OCI-LY7 (cell line): Measurements from ENCODE around the gene ARRDC5. TPM values are rescaled to one million over a fixed set of nuclear protein-coding genes. Genes with fewer than 3 reads are reported as not detected.
"Not testable (repeated sequence)": the region's sequence is repeated elsewhere in the genome, so short reads cannot be mapped to it uniquely, and the experiment has no call there.

ENCODE experiments used
- Bru-seq: library from RNA; stranded (reverse); fragments of 400-500 nt; gene quantifications from one replicate; lab custom pipeline; 2021; lab: Mats Ljungman, UMichigan
- BruChase-seq, 2 experiments: library from RNA; stranded (reverse); fragments of 400-500 nt; gene quantifications; one replicate each; lab custom pipeline; 2021; lab: Mats Ljungman, UMichigan
- BruUV-seq: library from RNA; stranded (reverse); fragments of 400-500 nt; replicated peaks from 2 replicates; lab custom pipeline; 2021; lab: Mats Ljungman, UMichigan
- CTCF ChIA-PET: fragments of 300-600 bp; sonication (Branson Sonifier 250); formaldehyde crosslinking; loops from one replicate; lab custom pipeline; 2022; ENCODE audit warnings: antibody characterized with exemption; ENCODE audit not compliant: unreplicated experiment; lab: Charles Lee
- POLR2A ChIA-PET: fragments of 300-600 bp; sonication (Branson Sonifier 250); formaldehyde crosslinking; loops from one replicate; lab custom pipeline; 2022; ENCODE audit warnings: antibody characterized with exemption; lab: Charles Lee
- DNase-seq: peaks from one replicate; pipeline ENCODE4 v3.0.0-alpha.2; 2015; ENCODE audit warnings: low spot score
- H2AFZ ChIP-seq: fragments of 200-600 bp; sonication (generic), shearing (Covaris generic); 2 replicates; pipeline ENCODE4 v1.6.1; 2014; ENCODE audit warnings: mild to moderate bottlenecking, antibody characterized with exemption, low read length, moderate library complexity
- H3K27ac ChIP-seq: fragments of 200-600 bp; sonication (generic); 2 replicates; pipeline ENCODE4 v1.5.1; 2014; ENCODE audit warnings: mixed run types, low read depth, mild to moderate bottlenecking, moderate library complexity, low read length, inconsistent platforms; ENCODE audit not compliant: poor library complexity, severe bottlenecking
- H3K36me3 ChIP-seq: fragments of 200-600 bp; sonication (generic); 2 replicates; pipeline ENCODE4 v1.6.1; 2014; ENCODE audit warnings: mild to moderate bottlenecking, antibody characterized with exemption, low read length, moderate library complexity, mixed read lengths; ENCODE audit not compliant: insufficient read depth
- H3K4me1 ChIP-seq: fragments of 200-600 bp; sonication (generic); 2 replicates; pipeline ENCODE4 v1.5.1; 2014; ENCODE audit warnings: mild to moderate bottlenecking, low read length; ENCODE audit not compliant: insufficient read depth, poor library complexity, severe bottlenecking
- H3K4me2 ChIP-seq: fragments of 200-600 bp; sonication (generic); 2 replicates; pipeline ENCODE4 v1.6.1; 2014; ENCODE audit warnings: mild to moderate bottlenecking, low read length
- H3K4me3 ChIP-seq: fragments of 200-600 bp; sonication (generic); 2 replicates; pipeline ENCODE4 v1.5.1; 2014; ENCODE audit warnings: mild to moderate bottlenecking, low read depth, low read length; ENCODE audit not compliant: poor library complexity, severe bottlenecking
- H3K79me2 ChIP-seq: fragments of 200-600 bp; sonication (generic); 2 replicates; pipeline ENCODE4 v1.6.1; 2016; ENCODE audit warnings: low read depth, mild to moderate bottlenecking, low read length, moderate library complexity, mixed read lengths; ENCODE audit not compliant: insufficient read depth
- H3K9me2 ChIP-seq: fragments of 200-600 bp; sonication (generic); 2 replicates; pipeline ENCODE4 v1.6.1; 2016; ENCODE audit warnings: mild to moderate bottlenecking, low read length, mixed read lengths; ENCODE audit not compliant: insufficient read depth
- H3K9me3 ChIP-seq: fragments of 200-600 bp; sonication (generic); 2 replicates; pipeline ENCODE4 v1.6.1; 2014; ENCODE audit warnings: mild to moderate bottlenecking, mixed run types, low read length, mixed read lengths
- H4K20me1 ChIP-seq: fragments of 200-600 bp; sonication (generic); 2 replicates; pipeline ENCODE4 v1.6.1; 2014; ENCODE audit warnings: mild to moderate bottlenecking, antibody characterized with exemption, low read length, moderate library complexity, mixed read lengths; ENCODE audit not compliant: insufficient read depth
- EZH2phosphoT487 ChIP-seq: fragments of 200-600 bp; sonication (generic); IDR thresholded peaks from 2 replicates; pipeline ENCODE4 v1.6.1; 2018; ENCODE audit warnings: low read depth, borderline replicate concordance, mild to moderate bottlenecking, mixed run types, antibody characterized with exemption, low read length, moderate library complexity, mixed read lengths
- intact Hi-C: fragments of 100-400 bp; cut with micrococcal nuclease; formaldehyde crosslinking; loops from one replicate; pipeline ENCODE4 v1.10.0; 2022; ENCODE audit not compliant: unreplicated experiment
- long read RNA-seq: library from polyadenylated mRNA; stranded (forward); transcript quantifications from one replicate; pipeline ENCODE4 v2.0.0, GENCODE V29; 2022
- total RNA-seq, 2 experiments: library from RNA; depleted of rRNA in 1 of 2; stranded (reverse); fragments of >200 nt in 1 of 2; shearing (Covaris generic) in 1 of 2; gene quantifications; 2 replicates each; pipeline ENCODE4 v1.2.3, GENCODE V29; 2014 to 2022
- TF ChIP-seq, protein P1 (sequence below): fragments of 200-600 bp; sonication (generic); conservative IDR thresholded peaks from 2 replicates; pipeline ENCODE4 v1.5.1; 2014; ENCODE audit warnings: mild to moderate bottlenecking, antibody characterized with exemption, low read length, moderate library complexity, mixed read lengths

ARRDC5 gene
- total RNA-seq (2014; rRNA removed; shearing (Covaris generic)) (not detected in 2 replicates), total RNA-seq (2022) (not detected in 2 replicates), Bru-seq, nascent RNA (not detected), BruChase-seq, experiment 1, labeled RNA remaining after a 6-hour chase (not detected), BruChase-seq, experiment 2, labeled RNA remaining after a 2-hour chase (not detected)
- long read RNA-seq: 0 reads

DNA sequence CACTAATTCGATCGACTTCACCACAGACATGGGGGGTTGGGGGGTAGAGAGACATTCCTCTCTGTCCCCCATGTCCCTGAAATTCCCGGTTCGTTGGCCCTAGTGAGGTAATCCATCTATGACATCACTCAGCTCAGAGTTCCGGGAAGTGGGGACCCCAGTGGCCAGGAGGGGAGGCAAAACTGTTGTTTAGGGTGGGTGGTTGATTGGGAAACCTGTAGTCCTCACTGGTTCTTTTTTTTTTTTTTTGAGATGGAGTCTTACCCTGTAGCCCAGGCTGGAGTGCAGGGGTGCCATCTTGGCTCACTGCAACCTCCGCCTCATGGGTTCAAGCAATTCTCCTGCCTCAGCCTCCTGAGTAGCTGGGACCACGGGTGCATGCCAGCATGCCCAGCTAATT lies at the start of gene ARRDC5:
TSS of gene ARRDC5 (minus strand) at position 101 of the 400 bp plus-strand sequence. CDS start at position 30, 71 bp downstream.
- peaks cover 4% of the 10 kb centered on the region for H3K4me1 ChIP-seq
- no peaks in the 10 kb centered on the region for H3K79me2 ChIP-seq
- H3K4me2 ChIP-seq: no peak within 1 kb of the TSS
- no peak within 1 kb of the TSS for H2AFZ ChIP-seq
- H3K27ac ChIP-seq: no peak within 1 kb of the TSS
- intact Hi-C loops: no loop called here
- no peak for TF ChIP-seq EZH2phosphoT487
- TF ChIP-seq, protein P1, sequence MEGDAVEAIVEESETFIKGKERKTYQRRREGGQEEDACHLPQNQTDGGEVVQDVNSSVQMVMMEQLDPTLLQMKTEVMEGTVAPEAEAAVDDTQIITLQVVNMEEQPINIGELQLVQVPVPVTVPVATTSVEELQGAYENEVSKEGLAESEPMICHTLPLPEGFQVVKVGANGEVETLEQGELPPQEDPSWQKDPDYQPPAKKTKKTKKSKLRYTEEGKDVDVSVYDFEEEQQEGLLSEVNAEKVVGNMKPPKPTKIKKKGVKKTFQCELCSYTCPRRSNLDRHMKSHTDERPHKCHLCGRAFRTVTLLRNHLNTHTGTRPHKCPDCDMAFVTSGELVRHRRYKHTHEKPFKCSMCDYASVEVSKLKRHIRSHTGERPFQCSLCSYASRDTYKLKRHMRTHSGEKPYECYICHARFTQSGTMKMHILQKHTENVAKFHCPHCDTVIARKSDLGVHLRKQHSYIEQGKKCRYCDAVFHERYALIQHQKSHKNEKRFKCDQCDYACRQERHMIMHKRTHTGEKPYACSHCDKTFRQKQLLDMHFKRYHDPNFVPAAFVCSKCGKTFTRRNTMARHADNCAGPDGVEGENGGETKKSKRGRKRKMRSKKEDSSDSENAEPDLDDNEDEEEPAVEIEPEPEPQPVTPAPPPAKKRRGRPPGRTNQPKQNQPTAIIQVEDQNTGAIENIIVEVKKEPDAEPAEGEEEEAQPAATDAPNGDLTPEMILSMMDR: no peak
- H3K9me3 ChIP-seq: no peaks in the 10 kb centered on the region
- H3K4me3 ChIP-seq: no peak within 1 kb of the TSS
- no TSS peak for BruUV-seq
- CTCF ChIA-PET: no interaction called here
- no peaks in the 10 kb centered on the region for H4K20me1 ChIP-seq
- H3K36me3 ChIP-seq: no peaks in the 10 kb centered on the region
- no peak for DNase-seq
- H3K9me2 ChIP-seq: no peaks in the 10 kb centered on the region
- POLR2A ChIA-PET: interaction anchor here (0.7 to 1.2 kb wide), 2 partner anchors 11 to 13 kb away, joined by 3 to 6 read pairs; no protein-coding TSS in a partner anchor

DNA sequence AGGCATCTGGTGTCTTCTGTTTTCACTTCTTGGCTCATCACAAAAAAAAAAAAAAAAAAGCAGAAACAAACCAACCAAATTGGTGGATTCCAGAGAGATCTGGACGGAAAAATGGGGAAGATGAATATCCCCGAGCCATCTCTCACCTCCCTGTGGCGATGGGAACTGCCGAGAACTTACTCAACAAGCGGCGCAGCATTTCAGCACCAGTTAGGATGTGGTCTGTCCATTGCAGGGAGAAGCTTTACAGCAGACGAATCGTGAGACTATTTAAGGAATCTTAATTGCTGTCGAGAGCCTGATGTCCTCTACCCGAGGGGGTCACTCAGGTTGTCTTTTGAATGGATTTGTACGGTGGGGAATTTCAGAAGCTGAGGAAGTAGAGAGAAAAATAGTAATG lies 49.0 kb upstream of the ARRDC5 start:
- intact Hi-C loops: no loop called here
- no peak overlapping the region for H3K4me2 ChIP-seq
- BruUV-seq: TSS peak; percentile 27
- no peak overlapping the region for H3K4me3 ChIP-seq
- H3K79me2 ChIP-seq: no peaks in the 10 kb centered on the region
- H2AFZ ChIP-seq: no peak overlapping the region
- CTCF ChIA-PET: no interaction called here
- DNase-seq: no peak
- no peaks in the 10 kb centered on the region for H3K9me2 ChIP-seq
- H3K27ac ChIP-seq: no peak overlapping the region
- POLR2A ChIA-PET: no interaction called here
- no peaks in the 10 kb centered on the region for H3K4me1 ChIP-seq
- TF ChIP-seq, protein P1: no peak
- TF ChIP-seq EZH2phosphoT487: no peak
- no peaks in the 10 kb centered on the region for H4K20me1 ChIP-seq
- peaks cover 97% of the 10 kb centered on the region for H3K36me3 ChIP-seq
- no peaks in the 10 kb centered on the region for H3K9me3 ChIP-seq

DNA sequence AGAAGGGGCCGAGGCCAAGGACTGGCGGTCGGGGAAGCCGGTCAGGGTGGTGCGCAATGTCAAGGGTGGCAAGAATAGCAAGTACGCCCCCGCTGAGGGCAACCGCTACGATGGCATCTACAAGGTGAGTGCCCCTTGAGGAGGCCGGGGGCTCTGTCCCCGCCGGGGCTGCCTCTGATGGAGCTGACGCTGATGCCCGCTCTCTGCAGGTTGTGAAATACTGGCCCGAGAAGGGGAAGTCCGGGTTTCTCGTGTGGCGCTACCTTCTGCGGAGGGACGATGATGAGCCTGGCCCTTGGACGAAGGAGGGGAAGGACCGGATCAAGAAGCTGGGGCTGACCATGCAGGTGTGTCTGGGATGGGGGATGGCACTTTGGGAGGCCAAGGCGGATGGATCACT lies 48.0 kb upstream of the ARRDC5 start:
- POLR2A ChIA-PET, DNase-seq: not testable (repeated sequence)
- H3K36me3 ChIP-seq: peaks cover 97% of the 10 kb centered on the region

DNA sequence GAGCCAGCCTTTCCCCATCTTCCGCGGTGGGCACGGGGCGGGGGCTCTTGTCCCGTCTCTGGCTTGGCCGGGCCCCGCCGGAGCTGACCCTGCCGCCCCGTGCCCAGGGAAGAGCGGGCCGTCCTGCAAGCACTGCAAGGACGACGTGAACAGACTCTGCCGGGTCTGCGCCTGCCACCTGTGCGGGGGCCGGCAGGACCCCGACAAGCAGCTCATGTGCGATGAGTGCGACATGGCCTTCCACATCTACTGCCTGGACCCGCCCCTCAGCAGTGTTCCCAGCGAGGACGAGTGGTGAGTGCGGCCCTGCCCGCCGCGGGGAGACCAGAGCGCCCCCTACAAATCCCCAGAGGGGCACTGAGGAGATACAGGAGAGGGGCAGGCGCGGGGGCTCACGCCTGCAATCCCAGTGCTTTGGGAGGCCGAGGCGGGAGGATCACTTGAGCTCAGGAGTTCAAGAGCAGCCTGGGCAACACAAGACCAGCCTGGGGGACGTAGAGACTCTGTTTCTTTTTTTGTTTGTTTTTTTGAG lies 39.0 kb upstream of the ARRDC5 start:
- BruUV-seq, H2AFZ ChIP-seq, H3K4me3 ChIP-seq, POLR2A ChIA-PET, intact Hi-C loops, DNase-seq, H4K20me1 ChIP-seq, H3K4me2 ChIP-seq, H3K9me2 ChIP-seq, H3K4me1 ChIP-seq, H3K27ac ChIP-seq, H3K9me3 ChIP-seq: not testable (repeated sequence)
- CTCF ChIA-PET: interaction anchor here (0.6 kb wide), 1 partner anchor 74 kb away, joined by 3 read pairs; no protein-coding TSS in a partner anchor
- peaks cover 22% of the 10 kb centered on the region; the same call in 1 of the 2 replicates for H3K79me2 ChIP-seq
- H3K36me3 ChIP-seq: peaks cover 99% of the 10 kb centered on the region

More for the DNA sequence above, 48.0 kb upstream of the ARRDC5 start:
- intact Hi-C loops, H3K27ac ChIP-seq, H3K4me2 ChIP-seq, H3K9me2 ChIP-seq, H2AFZ ChIP-seq, CTCF ChIA-PET, H3K4me1 ChIP-seq, H4K20me1 ChIP-seq, H3K9me3 ChIP-seq, H3K79me2 ChIP-seq, H3K4me3 ChIP-seq, BruUV-seq: not testable (repeated sequence)
